COLO668 (cell line): ENCODE results near the gene PRKCA.

Experiments
- DNase-seq: peaks from one replicate; lab custom pipeline; 2025; ENCODE audit not compliant: unreplicated experiment; lab: John Stamatoyannopoulos, UW

The PRKCA gene

DNA sequence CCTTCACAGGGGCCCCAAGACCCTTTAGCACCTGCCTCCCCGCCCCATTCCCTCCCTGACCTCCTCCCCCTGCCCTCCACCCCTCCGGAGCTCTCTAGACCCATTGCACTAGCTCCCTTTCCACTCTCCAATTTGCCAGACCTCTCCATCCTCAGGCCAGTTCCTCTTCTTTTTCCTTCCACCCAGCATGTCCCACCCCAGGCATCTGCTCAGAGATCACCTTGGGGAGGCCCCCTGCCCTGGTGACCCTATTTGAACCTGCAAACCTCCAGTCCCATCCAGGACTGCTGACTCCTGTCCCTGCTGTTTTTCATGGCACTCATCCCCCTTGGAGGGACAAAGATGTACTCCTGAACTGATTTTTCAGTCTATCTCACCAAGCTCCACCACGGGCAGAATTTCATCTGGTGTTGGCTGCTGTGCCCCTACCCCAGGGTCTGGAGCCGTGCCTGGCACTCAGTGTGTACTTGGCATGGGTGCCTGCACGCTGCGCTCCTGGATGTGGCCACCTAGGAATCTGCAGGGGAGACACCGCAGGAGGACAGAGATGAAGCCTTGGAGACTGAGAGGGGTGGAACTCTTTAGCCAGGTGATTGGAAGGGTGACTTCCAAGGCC, 446.9 kb downstream of the PRKCA start:
- DNase-seq, result no peak

DNA sequence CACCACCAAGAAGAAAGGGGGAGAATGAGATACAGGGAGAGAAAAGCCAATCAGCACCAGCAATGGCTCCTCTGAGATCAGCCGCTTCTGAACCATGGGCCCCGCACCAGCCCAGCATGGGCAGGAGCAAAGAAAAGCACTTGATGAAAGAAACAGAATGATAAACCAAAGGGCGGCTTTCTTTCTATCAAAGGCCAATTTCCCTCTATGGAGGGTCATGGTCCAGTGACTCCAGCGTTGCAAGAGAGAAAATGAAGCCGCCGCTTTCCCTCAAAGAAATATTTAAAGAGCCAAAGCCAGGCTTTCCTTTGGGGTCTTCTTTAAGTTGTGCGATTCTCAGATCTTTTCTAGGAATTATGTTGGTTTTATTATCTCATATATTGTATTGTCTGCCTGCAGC, 447.7 kb downstream of the PRKCA start:
- no peak for DNase-seq

GRCh38 chr17:66750781-66751543, 448.5 kb downstream of the PRKCA start:
- no peak for DNase-seq

- DNase-seq, result no peak
These were observed 449.4 kb downstream of the PRKCA start for GRCh38 chr17:66751771-66752170.

GRCh38 chr17:66752411-66752810, 450.0 kb downstream of the PRKCA start:
- no peak for DNase-seq

- no peak for DNase-seq
These were observed 450.9 kb downstream of the PRKCA start for GRCh38 chr17:66753126-66753920.

DNA sequence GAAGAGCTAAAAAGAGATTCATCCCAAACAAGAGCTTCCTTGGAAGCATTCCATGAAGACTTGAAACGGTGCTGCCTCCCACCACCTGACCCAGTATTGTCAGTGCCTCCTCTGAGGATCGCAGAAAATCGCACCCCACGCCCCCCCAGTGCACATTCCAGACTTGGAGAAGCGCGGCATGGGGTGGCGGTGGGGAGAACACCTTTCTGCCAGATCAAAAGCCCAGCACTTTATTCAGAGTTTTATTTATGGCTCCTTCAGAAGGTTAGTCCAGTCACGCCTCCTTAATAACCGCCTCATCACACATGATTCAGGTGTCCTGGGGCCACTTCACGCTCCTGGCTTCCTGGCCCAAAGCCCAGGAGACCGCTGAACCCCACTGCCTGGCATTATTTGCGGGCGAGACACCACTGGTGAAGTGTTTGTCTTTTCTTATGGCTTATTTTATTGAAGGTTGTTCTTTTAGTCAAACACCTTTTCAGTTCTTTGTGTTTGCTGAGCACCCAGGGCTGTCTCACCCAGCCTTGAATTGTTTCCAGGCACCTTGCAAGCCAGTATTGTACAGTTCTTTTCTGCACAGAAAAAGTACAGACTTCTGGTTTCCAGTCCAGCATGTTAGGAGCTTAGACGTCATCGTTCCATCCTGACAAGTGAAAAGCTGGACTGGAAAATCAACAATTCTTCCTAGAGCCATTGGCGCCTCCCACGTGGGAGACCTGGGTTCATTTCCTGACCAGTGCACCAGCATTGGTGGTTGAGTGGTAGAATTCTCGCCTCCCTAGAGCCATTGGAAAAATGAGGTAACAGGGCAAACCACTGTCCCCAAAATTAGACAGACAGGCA, 452.9 kb downstream of the PRKCA start:
- DNase-seq, result peak; percentile 62

- DNase-seq, result no peak
These were observed 453.5 kb downstream of the PRKCA start for GRCh38 chr17:66755944-66756290.

DNA sequence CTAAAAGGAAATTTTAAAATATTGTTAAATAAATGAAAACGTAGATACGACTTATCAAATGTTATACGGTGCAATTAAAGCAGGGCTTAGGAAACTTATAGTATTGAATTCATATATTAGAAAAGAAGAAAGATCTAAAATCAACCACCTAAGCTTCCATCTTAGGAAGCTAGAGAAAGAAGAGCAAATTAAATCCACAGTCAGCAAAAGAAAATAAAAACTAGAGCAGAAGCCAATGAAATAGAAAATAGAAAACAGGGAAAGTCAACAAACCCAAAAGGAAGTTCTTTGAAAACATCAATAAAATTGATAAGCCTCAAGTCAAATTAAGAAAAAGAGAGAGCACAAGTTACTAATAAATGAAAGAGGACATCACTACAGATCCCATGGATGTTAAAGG, 457.9 kb downstream of the PRKCA start:
- no peak for DNase-seq

GRCh38 chr17:66762276-66762675, 459.9 kb downstream of the PRKCA start:
- DNase-seq, result no peak

DNA sequence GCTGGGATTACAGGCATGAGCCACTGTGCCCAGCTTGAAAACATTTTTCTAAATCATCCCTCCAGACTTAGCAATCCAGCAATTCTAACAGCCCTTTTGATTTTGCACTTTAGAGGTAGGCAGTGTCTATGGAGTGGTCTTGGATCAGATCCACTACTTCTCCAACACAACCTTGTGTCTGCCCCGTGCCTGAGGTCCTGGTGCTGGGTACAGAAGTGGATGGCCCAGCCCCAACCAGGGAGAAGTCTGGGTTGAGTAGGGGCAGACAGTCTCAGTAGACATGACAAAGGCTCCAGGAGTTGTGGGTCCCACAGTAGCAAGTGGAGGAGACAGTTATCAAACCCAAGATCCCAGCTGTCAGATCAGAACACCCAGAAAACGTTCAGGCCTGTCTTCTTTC, 460.6 kb downstream of the PRKCA start:
- no peak for DNase-seq

- peak; percentile 8 for DNase-seq
These were observed 462.1 kb downstream of the PRKCA start for GRCh38 chr17:66764506-66764905.

DNA sequence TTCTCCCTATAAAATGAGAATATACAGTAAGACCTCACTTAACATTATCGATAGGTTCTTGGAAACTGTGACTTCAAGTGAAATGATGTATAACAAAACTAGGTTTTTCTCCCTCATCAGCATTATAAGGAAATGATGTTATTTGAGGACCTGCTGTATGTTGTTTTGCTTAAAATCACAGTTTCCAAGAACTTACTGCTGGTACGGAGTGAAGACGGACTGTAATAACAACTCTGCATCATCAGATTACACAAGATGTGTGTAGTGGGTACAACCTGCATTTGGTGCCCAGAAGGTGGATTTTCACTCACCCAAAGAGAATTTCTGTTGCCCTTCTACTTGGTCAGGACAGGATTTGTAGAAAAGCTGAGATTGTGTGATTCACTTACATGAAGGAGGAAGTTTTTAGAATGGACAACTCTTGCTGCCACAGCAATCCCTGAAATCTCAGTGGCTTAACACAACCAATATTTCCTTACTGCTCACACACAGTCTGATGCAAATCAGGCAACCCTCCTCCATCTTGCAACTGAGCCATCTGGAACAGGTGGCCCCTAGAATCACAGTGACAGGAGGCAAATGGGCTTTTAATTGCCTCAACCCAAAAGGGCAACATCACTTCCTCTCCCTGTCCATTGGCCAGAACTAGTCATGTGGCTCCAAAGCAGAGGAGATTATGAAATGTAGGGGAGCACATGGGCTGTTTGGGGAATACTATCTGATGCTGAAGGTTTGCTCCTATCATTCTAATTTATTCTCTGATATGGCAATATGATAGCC, 464.9 kb downstream of the PRKCA start:
- peak; percentile 1 for DNase-seq

GRCh38 chr17:66769911-66770310, 467.5 kb downstream of the PRKCA start:
- no peak for DNase-seq

- DNase-seq, result no peak
These were observed 469.9 kb downstream of the PRKCA start for GRCh38 chr17:66772148-66772812.

DNA sequence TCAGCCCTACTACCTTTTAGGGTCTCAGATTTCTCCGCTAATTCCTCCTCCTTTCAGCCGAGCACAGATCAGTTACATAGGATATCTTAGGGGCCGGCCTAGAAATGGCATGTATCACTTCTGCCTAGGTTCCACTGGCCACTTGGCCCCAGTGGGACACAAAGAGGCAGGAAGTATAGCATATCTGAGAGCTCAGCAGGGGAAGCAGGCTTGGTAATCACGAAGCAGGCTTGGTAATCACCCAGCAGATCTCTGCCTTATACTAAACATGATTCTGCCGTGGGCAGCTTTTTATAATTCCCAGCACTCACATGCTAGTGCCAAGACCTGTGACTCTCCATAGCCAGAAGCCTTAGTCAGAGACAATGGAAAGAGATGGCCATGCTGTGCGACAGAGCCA, 472.9 kb downstream of the PRKCA start:
- no peak for DNase-seq

GRCh38 chr17:66775881-66776400, 473.5 kb downstream of the PRKCA start:
- no peak for DNase-seq

DNA sequence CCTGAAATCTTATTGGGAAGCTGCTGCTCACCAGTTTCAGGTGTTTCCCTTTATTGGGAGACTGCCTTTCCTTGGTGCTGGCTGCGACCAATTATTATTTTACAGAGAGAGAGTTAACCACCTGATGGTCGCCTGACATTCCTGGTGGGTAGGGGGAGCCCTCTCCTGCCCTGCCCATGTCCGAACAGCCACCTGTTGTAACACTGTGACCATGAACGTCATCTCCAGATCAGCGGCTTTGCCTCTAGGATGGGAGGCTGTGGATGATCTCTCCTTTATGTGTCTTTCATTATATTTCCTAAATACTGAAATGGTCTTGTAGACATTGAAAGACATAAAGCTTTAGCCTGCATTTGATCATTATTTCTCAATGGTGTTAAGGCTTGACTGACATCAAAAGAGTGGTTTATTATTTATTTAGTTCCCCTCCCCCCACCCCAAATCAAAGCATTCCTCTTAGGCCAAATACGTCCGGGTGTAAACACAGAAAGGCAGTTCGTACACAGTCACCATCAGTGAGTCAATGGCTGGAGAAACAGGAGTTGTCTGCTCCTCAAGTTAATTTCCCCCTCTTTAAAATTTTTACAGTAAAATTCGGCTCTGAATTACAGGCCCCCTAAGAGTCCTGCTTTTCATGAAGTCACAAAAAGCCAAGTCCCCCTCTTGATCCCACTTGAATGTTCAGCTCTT, 474.7 kb downstream of the PRKCA start:
- DNase-seq, result no peak

- DNase-seq, result no peak
These were observed 475.3 kb downstream of the PRKCA start for GRCh38 chr17:66777689-66778225.
